SK-N-SH (cell line): Measurements from ENCODE around the gene TULP1.

ENCODE experiments used
- EZH2phosphoT487 ChIP-seq: fragments of 200-600 bp; sonication (generic); IDR thresholded peaks from 2 replicates; pipeline ENCODE4 v1.6.1; 2017; ENCODE audit warnings: low read depth, mixed run types, mild to moderate bottlenecking, antibody characterized with exemption, moderate library complexity, borderline replicate concordance
- SMC3 ChIP-seq: IDR thresholded peaks from 2 replicates; pipeline ENCODE4 v1.6.1; 2012; ENCODE audit warnings: low read depth, low read length, improper control_type of control experiment
- TF ChIP-seq, protein P1 (sequence below): IDR thresholded peaks from 2 replicates; pipeline ENCODE4; 2012
- TF ChIP-seq, protein P2 (sequence below): fragments of 200-600 bp; sonication (generic); IDR thresholded peaks from 2 replicates; pipeline ENCODE4 v1.6.1; 2017; ENCODE audit warnings: antibody characterized with exemption, mild to moderate bottlenecking, moderate library complexity

DNA sequence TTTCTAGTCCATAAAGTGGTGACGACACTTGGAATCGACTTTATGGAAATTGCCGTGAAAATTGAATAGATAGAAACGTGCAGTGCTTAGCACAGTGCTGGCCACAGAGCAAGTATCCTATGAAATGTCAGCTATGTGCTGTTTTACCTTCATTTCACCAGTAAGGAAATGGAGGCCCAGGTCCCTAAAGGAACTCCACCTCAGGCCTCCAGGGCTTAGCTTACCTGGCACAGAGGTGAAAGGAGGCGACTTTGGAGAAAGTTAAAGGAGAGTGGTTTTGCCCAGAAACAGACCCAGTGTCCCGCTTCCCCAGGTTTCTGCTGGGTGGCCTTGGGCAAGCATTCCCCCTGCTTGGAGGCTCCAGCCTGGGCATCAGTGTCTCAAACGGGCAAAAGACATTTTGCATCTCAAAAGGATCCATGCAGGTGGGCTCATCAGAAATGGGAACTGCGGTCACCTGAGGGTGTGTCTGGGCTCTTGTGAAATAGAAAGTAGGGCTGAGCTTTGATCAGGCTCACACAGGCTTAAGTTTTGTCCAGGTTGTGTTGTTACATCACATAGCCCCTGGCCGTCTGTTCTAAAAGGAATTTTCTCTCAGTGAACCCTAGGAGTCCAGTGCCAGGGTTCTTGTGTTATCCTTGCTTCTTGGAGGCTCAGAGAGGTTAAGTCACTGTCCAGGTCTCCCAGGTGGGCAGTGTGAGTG, 6.8 kb upstream of the TULP1 start:
- no peak for TF ChIP-seq SMC3
- TF ChIP-seq, protein P1, sequence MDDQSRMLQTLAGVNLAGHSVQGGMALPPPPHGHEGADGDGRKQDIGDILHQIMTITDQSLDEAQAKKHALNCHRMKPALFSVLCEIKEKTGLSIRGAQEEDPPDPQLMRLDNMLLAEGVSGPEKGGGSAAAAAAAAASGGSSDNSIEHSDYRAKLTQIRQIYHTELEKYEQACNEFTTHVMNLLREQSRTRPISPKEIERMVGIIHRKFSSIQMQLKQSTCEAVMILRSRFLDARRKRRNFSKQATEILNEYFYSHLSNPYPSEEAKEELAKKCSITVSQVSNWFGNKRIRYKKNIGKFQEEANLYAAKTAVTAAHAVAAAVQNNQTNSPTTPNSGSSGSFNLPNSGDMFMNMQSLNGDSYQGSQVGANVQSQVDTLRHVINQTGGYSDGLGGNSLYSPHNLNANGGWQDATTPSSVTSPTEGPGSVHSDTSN, result no peak
- TF ChIP-seq, protein P2, sequence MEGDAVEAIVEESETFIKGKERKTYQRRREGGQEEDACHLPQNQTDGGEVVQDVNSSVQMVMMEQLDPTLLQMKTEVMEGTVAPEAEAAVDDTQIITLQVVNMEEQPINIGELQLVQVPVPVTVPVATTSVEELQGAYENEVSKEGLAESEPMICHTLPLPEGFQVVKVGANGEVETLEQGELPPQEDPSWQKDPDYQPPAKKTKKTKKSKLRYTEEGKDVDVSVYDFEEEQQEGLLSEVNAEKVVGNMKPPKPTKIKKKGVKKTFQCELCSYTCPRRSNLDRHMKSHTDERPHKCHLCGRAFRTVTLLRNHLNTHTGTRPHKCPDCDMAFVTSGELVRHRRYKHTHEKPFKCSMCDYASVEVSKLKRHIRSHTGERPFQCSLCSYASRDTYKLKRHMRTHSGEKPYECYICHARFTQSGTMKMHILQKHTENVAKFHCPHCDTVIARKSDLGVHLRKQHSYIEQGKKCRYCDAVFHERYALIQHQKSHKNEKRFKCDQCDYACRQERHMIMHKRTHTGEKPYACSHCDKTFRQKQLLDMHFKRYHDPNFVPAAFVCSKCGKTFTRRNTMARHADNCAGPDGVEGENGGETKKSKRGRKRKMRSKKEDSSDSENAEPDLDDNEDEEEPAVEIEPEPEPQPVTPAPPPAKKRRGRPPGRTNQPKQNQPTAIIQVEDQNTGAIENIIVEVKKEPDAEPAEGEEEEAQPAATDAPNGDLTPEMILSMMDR, result no peak
- no peak for TF ChIP-seq EZH2phosphoT487
